ENCODE data around the gene PDE10A.
"Not testable (repeated sequence)": the region's sequence is repeated elsewhere in the genome, so short reads cannot be mapped to it uniquely, and the experiment has no call there.

The PDE10A gene

DNA sequence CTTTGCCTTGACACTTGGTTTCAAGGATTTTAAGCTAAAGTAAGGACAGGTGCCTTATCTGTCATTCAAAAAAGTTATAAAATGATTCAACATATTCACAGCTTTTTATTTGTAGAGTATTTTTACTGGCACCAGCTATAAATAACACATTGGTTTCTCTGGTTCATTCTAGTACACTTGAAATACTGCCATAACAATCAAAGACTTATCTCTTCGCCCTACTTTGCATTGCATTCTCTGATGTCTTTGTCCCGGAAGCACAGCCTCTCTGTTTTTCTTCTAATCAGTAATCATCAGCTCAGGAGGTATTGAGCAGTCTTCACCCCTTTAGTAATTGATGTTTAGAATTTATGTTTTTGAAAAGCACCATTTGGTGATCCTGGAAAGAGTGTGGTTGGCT lies 156.4 kb downstream of the PDE10A start:
- DNase-seq (ENCODE audit: insufficient read length, low spot score) (no peak), FAIRE-seq (no peak)
- TF ChIP-seq, protein P1, sequence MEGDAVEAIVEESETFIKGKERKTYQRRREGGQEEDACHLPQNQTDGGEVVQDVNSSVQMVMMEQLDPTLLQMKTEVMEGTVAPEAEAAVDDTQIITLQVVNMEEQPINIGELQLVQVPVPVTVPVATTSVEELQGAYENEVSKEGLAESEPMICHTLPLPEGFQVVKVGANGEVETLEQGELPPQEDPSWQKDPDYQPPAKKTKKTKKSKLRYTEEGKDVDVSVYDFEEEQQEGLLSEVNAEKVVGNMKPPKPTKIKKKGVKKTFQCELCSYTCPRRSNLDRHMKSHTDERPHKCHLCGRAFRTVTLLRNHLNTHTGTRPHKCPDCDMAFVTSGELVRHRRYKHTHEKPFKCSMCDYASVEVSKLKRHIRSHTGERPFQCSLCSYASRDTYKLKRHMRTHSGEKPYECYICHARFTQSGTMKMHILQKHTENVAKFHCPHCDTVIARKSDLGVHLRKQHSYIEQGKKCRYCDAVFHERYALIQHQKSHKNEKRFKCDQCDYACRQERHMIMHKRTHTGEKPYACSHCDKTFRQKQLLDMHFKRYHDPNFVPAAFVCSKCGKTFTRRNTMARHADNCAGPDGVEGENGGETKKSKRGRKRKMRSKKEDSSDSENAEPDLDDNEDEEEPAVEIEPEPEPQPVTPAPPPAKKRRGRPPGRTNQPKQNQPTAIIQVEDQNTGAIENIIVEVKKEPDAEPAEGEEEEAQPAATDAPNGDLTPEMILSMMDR (IDR thresholded peaks at IDR 0.05; ENCODE audit: insufficient read depth, missing control alignments) = no peak

DNA sequence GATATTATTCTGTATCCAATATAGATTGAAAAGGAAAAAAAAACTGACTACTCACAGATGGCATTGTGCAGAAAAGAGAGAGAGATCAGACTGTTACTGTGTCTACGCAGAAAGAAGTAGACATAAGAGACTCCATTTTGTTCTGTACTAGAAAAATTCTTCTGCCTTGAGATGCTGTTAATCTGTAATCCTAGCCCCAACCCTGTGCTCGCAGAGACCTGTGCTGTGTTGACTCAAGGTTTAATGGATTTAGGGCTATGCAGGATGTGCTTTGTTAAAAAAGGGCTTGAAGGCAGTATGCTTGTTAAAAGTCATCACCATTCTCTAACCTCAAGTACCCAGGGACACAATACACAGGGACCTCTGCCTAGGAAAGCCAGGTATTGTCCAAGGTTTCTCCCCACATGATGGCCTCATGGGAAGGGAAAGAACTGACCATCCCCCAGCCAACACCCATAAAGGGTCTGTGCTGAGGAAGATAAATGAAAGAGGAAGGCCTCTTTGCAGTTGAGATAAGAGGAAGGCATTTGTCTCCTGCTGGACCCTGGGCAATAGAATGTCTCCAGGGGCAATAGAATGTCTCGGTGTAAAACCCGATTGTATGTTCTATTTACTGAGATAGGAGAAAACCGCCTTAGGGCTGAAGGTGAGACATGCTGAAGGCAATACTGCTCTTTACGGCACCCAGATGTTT lies 162.7 kb downstream of the PDE10A start:
- DNase-seq (ENCODE audit: insufficient read length, low spot score) = not testable (repeated sequence)

DNA sequence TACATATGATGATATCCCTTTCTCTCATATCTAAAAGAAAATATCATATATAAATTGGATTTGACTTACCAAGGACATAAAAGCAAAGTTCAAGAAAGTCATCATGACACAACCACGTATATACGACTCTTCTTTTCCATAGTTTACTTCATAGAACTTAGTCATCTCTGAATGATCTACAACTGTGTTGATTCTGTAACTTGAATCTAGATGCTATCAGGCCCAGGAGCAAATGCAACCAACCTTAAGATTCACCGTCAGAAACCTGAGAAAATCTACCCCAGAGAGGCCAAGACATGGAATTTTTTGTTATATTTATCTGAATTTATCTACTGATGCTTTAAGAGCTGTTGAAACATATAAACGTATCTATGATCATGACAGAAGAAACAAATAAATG lies 165.6 kb downstream of the PDE10A start:
- TF ChIP-seq, protein P1 (IDR thresholded peaks at IDR 0.05; ENCODE audit: insufficient read depth, missing control alignments) = no peak
- no peak for DNase-seq (ENCODE audit: insufficient read length, low spot score)
- no peak for FAIRE-seq

More for the DNA sequence above, 162.7 kb downstream of the PDE10A start:
- not testable (repeated sequence) for FAIRE-seq

DNA sequence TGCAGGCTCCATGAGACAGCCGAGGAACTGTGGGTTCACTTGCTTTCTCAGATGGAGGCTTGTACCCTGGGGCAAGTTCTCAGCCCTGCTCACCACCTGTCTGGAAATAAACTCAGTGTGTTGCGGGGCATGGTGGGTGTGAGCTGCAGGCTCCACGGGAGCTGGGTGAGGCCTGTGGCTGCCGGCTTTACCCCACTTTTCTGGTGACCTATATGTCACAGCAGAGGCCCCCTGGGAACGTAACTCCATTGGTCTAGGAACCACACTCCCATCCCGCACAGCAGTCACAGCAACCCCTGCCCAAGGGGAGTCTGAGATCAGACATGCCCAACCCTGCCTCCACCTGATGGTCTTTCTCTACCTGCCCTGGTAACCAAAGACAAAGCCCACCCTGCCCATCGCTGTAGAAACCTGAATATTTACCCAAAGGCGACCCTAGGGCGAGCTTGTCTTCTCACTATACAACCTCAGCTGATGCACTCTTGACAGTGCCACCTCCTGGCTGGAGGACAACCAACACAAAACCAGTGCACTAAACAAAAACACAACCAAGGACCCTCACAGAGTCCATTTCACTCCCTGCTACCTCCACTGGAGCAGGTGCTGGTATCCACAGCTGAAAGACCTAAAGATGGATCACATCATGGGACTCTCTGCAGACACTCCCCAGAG lies 174.3 kb downstream of the PDE10A start:
- FAIRE-seq (no peak), DNase-seq (ENCODE audit: insufficient read length, low spot score) (no peak)
- TF ChIP-seq, protein P1 (IDR thresholded peaks at IDR 0.05; ENCODE audit: insufficient read depth, missing control alignments) = no peak

DNA sequence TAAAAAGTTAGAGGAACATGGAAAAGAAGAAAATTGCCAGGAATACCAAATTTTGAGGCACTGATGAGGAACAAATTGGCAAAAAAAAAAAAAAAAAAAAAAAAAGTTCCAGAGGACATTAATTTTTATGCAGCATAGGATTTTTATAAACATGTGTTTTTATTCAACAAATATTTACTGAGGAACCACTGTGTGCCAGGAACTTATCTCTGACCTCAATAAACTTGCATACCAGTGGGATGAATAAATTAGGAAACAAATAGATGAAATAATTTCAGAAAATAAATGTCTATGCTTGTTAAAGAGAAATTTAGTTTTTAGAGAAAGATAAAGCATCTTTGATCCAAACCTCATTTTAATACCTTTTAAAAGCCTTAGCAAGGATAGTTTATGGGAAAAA lies 175.1 kb downstream of the PDE10A start:
- DNase-seq (ENCODE audit: insufficient read length, low spot score) = no peak
- no peak for FAIRE-seq

DNA sequence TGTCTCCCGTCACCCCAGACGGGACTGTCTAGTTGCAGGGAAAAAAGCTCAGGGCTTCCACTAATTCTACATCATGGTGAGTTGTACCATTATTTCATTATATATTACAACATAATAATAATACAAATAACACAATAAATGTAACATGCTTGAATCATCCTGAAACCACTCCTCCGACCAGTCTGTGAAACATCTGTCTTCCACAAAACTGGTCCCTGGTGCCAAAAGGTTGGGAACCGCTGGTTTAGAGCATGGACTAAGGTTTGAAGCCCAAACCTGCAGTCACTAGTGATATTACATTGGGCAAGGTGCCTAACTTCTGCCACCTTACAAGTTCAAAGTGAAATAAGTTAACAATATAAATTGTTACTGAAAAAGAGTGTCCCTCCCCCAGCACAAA lies 175.7 kb downstream of the PDE10A start:
- DNase-seq (ENCODE audit: insufficient read length, low spot score) (no peak), FAIRE-seq (no peak)
- TF ChIP-seq, protein P1 (IDR thresholded peaks at IDR 0.05; ENCODE audit: insufficient read depth, missing control alignments) = no peak

More for the DNA sequence above, 175.1 kb downstream of the PDE10A start:
- TF ChIP-seq, protein P1 (IDR thresholded peaks at IDR 0.05; ENCODE audit: insufficient read depth, missing control alignments) = no peak

DNA sequence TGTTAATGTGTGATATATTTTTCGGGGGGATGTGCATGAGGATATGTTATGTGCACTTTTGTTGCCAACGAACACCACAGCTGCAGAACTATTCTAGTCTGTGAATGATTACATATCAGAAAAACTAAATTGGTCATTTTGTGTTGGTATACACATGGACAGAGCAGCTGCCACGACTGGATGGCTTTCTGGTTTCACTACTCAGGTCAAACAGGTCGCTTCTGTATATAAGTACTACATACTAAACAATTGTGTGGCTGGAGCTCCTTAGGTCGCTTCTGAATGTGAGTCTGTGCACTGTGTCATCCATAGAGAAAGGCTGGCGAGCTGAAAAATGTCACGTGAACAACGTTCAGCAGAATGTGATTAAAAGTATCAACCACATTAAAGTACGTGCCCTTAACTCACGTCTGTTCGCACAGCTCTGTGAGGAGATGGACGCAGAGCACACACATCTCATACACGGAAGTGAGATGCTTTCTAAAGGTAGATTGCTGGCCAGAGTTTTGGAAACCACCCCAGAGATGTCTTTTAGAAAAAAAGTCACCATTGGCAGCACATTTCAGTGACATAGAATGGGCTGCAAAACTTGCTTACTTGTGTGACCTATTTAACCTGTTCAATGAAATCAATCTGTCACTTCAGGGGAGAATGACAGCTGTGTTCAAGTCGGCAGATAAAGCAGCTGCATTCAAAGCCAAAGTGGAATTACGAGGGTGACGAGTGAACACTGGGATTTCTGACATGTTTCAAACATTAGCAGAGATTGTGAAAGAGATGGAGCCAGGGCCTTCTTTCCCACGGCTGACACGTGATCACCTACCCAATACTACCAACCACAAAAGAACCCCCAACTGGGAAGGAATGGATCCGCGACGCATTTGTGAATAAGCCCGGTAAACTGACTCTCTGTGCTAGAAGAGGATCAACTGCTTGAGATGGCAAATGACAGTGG lies 176.6 kb downstream of the PDE10A start:
- DNase-seq (ENCODE audit: insufficient read length, low spot score) (no peak), FAIRE-seq (no peak)
- TF ChIP-seq, protein P1 (IDR thresholded peaks at IDR 0.05; ENCODE audit: insufficient read depth, missing control alignments) = no peak
